HL-60 (cell line): ENCODE results near the gene CAPN8.

Experiments
- GABPA ChIP-seq: IDR thresholded peaks from 2 replicates; pipeline ENCODE4 v1.6.1; 2012; ENCODE audit warnings: low read depth
- POLR2AphosphoS5 ChIP-seq: IDR thresholded peaks from 2 replicates; pipeline ENCODE4 v1.6.1; 2012; ENCODE audit warnings: low read depth
- SPI1 ChIP-seq: IDR thresholded peaks from 2 replicates; pipeline ENCODE4 v1.6.1; 2012; ENCODE audit warnings: low read depth, mild to moderate bottlenecking, borderline replicate concordance
- TF ChIP-seq, protein P1 (sequence below): IDR thresholded peaks from one replicate; pipeline ENCODE4 v1.5.1; 2011; ENCODE audit warnings: low read length, control low read depth, inconsistent platforms; ENCODE audit not compliant: insufficient read depth
- TF ChIP-seq, protein P2 (sequence below): IDR thresholded peaks from 2 replicates; pipeline ENCODE4 v1.6.1; 2012; ENCODE audit warnings: low read depth; ENCODE audit not compliant: insufficient replicate concordance

DNA sequence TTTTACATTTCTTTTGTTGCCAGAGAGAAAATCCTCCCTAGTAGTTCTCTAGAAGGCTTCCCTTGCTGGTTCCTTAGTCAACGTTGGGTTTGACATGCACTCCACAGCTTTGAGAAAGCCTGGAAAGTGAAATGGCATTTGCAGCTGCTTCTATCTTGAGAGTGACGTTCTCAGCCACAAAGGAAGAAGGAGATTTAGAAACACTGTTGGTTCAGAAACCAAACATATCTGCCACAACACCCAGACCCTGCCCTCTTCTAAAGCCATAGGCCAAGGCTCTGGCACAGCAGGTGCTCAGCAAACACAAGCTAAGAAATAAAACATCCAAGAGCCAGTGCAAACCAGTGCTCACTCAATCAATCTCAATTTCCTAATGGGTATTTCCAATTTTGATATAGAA lies 150.9 kb downstream of the CAPN8 start:
- TF ChIP-seq, protein P1, sequence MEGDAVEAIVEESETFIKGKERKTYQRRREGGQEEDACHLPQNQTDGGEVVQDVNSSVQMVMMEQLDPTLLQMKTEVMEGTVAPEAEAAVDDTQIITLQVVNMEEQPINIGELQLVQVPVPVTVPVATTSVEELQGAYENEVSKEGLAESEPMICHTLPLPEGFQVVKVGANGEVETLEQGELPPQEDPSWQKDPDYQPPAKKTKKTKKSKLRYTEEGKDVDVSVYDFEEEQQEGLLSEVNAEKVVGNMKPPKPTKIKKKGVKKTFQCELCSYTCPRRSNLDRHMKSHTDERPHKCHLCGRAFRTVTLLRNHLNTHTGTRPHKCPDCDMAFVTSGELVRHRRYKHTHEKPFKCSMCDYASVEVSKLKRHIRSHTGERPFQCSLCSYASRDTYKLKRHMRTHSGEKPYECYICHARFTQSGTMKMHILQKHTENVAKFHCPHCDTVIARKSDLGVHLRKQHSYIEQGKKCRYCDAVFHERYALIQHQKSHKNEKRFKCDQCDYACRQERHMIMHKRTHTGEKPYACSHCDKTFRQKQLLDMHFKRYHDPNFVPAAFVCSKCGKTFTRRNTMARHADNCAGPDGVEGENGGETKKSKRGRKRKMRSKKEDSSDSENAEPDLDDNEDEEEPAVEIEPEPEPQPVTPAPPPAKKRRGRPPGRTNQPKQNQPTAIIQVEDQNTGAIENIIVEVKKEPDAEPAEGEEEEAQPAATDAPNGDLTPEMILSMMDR: no peak
- TF ChIP-seq, protein P2, sequence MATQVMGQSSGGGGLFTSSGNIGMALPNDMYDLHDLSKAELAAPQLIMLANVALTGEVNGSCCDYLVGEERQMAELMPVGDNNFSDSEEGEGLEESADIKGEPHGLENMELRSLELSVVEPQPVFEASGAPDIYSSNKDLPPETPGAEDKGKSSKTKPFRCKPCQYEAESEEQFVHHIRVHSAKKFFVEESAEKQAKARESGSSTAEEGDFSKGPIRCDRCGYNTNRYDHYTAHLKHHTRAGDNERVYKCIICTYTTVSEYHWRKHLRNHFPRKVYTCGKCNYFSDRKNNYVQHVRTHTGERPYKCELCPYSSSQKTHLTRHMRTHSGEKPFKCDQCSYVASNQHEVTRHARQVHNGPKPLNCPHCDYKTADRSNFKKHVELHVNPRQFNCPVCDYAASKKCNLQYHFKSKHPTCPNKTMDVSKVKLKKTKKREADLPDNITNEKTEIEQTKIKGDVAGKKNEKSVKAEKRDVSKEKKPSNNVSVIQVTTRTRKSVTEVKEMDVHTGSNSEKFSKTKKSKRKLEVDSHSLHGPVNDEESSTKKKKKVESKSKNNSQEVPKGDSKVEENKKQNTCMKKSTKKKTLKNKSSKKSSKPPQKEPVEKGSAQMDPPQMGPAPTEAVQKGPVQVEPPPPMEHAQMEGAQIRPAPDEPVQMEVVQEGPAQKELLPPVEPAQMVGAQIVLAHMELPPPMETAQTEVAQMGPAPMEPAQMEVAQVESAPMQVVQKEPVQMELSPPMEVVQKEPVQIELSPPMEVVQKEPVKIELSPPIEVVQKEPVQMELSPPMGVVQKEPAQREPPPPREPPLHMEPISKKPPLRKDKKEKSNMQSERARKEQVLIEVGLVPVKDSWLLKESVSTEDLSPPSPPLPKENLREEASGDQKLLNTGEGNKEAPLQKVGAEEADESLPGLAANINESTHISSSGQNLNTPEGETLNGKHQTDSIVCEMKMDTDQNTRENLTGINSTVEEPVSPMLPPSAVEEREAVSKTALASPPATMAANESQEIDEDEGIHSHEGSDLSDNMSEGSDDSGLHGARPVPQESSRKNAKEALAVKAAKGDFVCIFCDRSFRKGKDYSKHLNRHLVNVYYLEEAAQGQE: no peak
- TF ChIP-seq POLR2AphosphoS5: no peak
- TF ChIP-seq GABPA: no peak
- TF ChIP-seq SPI1: no peak
